Activated B cell treated with CpG ODN at 0.5 μM for 24 hours (primary cell): Measurements from ENCODE around the gene KCNG4. TPM values are rescaled to one million over a fixed set of nuclear protein-coding genes. Genes with fewer than 3 reads are reported as not detected.

Experiments
- ATAC-seq: fragments of 200-7000 bp; cut with Tn5 transposase; one replicate; pipeline ENCODE4 v1.10.0; 2021; ENCODE audit warnings: low read depth, mild to moderate bottlenecking, moderate library complexity
- CTCF ChIA-PET: fragments of 350-600 bp; sonication (Branson Sonifier 250); formaldehyde crosslinking; loops from one replicate; lab custom pipeline; 2021; ENCODE audit warnings: antibody characterized with exemption; lab: Charles Lee
- POLR2A ChIA-PET: fragments of 350-600 bp; sonication (Branson Sonifier 250); formaldehyde crosslinking; loops from one replicate; lab custom pipeline; 2021; ENCODE audit warnings: antibody characterized with exemption; lab: Charles Lee
- DNase-seq: peaks from one replicate; pipeline ENCODE4 v3.0.0; 2022
- H3K27ac Mint-ChIP-seq: one replicate; pipeline ENCODE4 v1.8.0; 2020; ENCODE audit warnings: mixed read lengths
- H3K27me3 Mint-ChIP-seq: one replicate; pipeline ENCODE4 v1.8.0; 2021; ENCODE audit warnings: mixed read lengths
- H3K36me3 Mint-ChIP-seq: one replicate; pipeline ENCODE4 v1.8.0; 2021; ENCODE audit warnings: low read depth, mixed read lengths
- H3K4me1 Mint-ChIP-seq: one replicate; pipeline ENCODE4 v1.8.0; 2021; ENCODE audit warnings: mixed read lengths
- H3K4me3 Mint-ChIP-seq: one replicate; pipeline ENCODE4 v1.8.0; 2020; ENCODE audit warnings: mild to moderate bottlenecking, mixed read lengths
- H3K9me3 Mint-ChIP-seq: one replicate; pipeline ENCODE4 v1.8.0; 2020; ENCODE audit warnings: mixed read lengths
- intact Hi-C: fragments of 100-400 bp; cut with micrococcal nuclease; formaldehyde crosslinking; loops from one replicate; pipeline ENCODE4 v1.15.1; 2024
- total RNA-seq: library from RNA; stranded (reverse); gene quantifications from 2 replicates; pipeline ENCODE4 v1.2.3, GENCODE V29; 2022
- TF ChIP-seq, protein P1 (sequence below): fragments of 200-600 bp; IDR thresholded peaks from one replicate; pipeline ENCODE4 v1.8.0; 2022; ENCODE audit warnings: antibody characterized with exemption, mild to moderate bottlenecking

KCNG4 gene
- not detected in 2 replicates for total RNA-seq

DNA sequence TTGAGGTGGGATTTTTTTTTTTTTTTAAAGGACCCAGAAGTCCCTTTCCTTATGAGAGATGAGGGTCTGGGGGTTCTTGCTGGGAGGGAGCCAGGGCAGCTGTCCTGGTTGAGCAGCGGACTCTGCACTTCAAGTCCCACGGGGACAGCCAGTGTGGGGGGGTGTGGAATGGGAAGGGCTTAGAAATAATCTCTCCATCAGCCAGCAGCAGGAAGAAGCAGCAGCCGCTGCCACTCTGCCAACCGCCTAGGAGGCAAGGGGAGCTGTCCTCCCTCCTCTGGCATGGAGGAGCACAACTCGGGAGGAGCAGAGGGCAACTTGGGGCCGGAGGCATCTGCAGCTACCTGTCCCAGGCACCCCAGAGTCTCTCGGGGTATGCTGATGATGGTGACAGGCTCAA is at the start of gene KCNG4:
Gene KCNG4 (minus strand): TSS at position 104 of the 400 bp plus-strand sequence. CDS start 2,527 bp downstream, outside the sequence.
- H3K4me3 Mint-ChIP-seq = no peak within 1 kb of the TSS
- no peaks in the 10 kb centered on the region for H3K4me1 Mint-ChIP-seq
- ATAC-seq = no peak
- H3K27ac Mint-ChIP-seq = no peak within 1 kb of the TSS
- ChIA-PET CTCF (no interaction called here), POLR2A (no interaction called here)
- H3K9me3 Mint-ChIP-seq = peaks cover 4% of the 10 kb centered on the region
- TF ChIP-seq, protein P1, sequence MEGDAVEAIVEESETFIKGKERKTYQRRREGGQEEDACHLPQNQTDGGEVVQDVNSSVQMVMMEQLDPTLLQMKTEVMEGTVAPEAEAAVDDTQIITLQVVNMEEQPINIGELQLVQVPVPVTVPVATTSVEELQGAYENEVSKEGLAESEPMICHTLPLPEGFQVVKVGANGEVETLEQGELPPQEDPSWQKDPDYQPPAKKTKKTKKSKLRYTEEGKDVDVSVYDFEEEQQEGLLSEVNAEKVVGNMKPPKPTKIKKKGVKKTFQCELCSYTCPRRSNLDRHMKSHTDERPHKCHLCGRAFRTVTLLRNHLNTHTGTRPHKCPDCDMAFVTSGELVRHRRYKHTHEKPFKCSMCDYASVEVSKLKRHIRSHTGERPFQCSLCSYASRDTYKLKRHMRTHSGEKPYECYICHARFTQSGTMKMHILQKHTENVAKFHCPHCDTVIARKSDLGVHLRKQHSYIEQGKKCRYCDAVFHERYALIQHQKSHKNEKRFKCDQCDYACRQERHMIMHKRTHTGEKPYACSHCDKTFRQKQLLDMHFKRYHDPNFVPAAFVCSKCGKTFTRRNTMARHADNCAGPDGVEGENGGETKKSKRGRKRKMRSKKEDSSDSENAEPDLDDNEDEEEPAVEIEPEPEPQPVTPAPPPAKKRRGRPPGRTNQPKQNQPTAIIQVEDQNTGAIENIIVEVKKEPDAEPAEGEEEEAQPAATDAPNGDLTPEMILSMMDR = no peak
- no peak for DNase-seq
- peaks cover 32% of the 10 kb centered on the region for H3K27me3 Mint-ChIP-seq
- intact Hi-C loops = no loop called here
- H3K36me3 Mint-ChIP-seq = no peaks in the 10 kb centered on the region

- H3K27me3 Mint-ChIP-seq = peaks cover 37% of the 10 kb centered on the region
- ChIA-PET POLR2A (interaction anchor here (0.6 kb wide), 1 partner anchor 210 kb away, joined by 3 read pairs; no protein-coding TSS in a partner anchor), CTCF (no interaction called here)
- H3K4me3 Mint-ChIP-seq = no peak overlapping the region
- no peaks in the 10 kb centered on the region for H3K9me3 Mint-ChIP-seq
- no peaks in the 10 kb centered on the region for H3K4me1 Mint-ChIP-seq
- intact Hi-C loops = no loop called here
- no peak overlapping the region for H3K27ac Mint-ChIP-seq
- TF ChIP-seq, protein P1 = no peak
- no peak for DNase-seq
- no peak for ATAC-seq
- no peaks in the 10 kb centered on the region for H3K36me3 Mint-ChIP-seq
Measured at GRCh38 chr16:84288902-84289301, 49.1 kb upstream of the KCNG4 start.

GRCh38 chr16:84286578-84287240 is 46.9 kb upstream of the KCNG4 start:
- no peak overlapping the region for H3K4me3 Mint-ChIP-seq
- no peaks in the 10 kb centered on the region for H3K9me3 Mint-ChIP-seq
- ATAC-seq = no peak
- no peak for DNase-seq
- POLR2A ChIA-PET = no interaction called here
- CTCF ChIA-PET = no interaction called here
- no peak overlapping the region for H3K27ac Mint-ChIP-seq
- H3K27me3 Mint-ChIP-seq = peaks cover 20% of the 10 kb centered on the region
- TF ChIP-seq, protein P1 = no peak
- no peaks in the 10 kb centered on the region for H3K4me1 Mint-ChIP-seq
- intact Hi-C loops = no loop called here
- H3K36me3 Mint-ChIP-seq = no peaks in the 10 kb centered on the region

- intact Hi-C loops = no loop called here
- ChIA-PET CTCF (no interaction called here), POLR2A (no interaction called here)
- no peaks in the 10 kb centered on the region for H3K9me3 Mint-ChIP-seq
- TF ChIP-seq, protein P1 = no peak
- DNase-seq (no peak), ATAC-seq (no peak)
- peaks cover 14% of the 10 kb centered on the region for H3K27me3 Mint-ChIP-seq
- no peak overlapping the region for H3K4me3 Mint-ChIP-seq
- no peak overlapping the region for H3K27ac Mint-ChIP-seq
- no peaks in the 10 kb centered on the region for H3K36me3 Mint-ChIP-seq
- H3K4me1 Mint-ChIP-seq = no peaks in the 10 kb centered on the region
Measured at GRCh38 chr16:84284154-84284722, 44.4 kb upstream of the KCNG4 start.

GRCh38 chr16:84283314-84284153 is 43.7 kb upstream of the KCNG4 start:
- Mint-ChIP-seq H3K36me3 (no peaks in the 10 kb centered on the region), H3K9me3 (no peaks in the 10 kb centered on the region), H3K4me1 (no peaks in the 10 kb centered on the region), H3K4me3 (no peak overlapping the region), H3K27me3 (peaks cover 12% of the 10 kb centered on the region), H3K27ac (no peak overlapping the region)
- intact Hi-C loops = no loop called here
- ATAC-seq (no peak), DNase-seq (no peak)
- ChIA-PET CTCF (no interaction called here), POLR2A (no interaction called here)
- TF ChIP-seq, protein P1 = no peak
